ENCODE measurements around the gene CA12. TPM values are rescaled to one million over a fixed set of nuclear protein-coding genes. Genes with fewer than 3 reads are reported as not detected.

The CA12 gene
- total and polyA plus RNA-seq, 8 donors, result 7.5 to 49.6 (median 25.9) TPM

DNA sequence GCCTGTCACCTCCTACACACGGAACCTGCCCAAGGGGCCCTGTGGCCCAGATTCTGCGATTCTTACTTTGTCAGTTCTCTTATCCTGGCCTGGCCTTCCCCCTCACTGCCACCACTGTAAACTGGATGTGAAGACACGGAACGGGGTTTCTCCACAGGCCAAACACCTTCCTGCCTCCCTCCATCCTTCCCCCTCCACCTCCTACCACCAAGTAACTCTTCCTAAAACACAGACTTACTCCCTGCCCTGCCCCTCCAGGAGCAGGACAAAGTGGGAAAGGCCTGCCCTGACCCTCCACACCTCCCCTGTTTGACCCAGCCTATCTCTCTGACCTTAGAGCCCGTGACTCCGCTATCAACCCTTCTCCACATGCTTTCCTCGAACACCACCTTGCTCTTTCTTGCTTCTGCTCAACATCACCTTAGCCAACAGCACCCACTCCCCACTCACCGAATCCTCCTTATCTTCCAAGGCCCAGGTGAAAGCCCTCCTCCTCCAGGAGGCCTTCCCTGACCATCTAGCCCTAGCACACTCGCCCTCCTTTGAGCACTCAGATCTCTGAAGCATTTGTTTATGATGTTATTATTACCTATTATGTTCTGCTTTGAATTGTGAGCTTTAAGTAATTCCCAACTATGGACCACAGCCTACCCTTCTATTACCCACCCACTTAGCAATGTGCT is 7.6 kb downstream of the CA12 start:
- H3K36me3 ChIP-seq, result no peaks in the 10 kb centered on the region
- no peak overlapping the region for H3K27ac ChIP-seq
- no peak overlapping the region for H3K4me3 ChIP-seq
- TF ChIP-seq, protein P1, sequence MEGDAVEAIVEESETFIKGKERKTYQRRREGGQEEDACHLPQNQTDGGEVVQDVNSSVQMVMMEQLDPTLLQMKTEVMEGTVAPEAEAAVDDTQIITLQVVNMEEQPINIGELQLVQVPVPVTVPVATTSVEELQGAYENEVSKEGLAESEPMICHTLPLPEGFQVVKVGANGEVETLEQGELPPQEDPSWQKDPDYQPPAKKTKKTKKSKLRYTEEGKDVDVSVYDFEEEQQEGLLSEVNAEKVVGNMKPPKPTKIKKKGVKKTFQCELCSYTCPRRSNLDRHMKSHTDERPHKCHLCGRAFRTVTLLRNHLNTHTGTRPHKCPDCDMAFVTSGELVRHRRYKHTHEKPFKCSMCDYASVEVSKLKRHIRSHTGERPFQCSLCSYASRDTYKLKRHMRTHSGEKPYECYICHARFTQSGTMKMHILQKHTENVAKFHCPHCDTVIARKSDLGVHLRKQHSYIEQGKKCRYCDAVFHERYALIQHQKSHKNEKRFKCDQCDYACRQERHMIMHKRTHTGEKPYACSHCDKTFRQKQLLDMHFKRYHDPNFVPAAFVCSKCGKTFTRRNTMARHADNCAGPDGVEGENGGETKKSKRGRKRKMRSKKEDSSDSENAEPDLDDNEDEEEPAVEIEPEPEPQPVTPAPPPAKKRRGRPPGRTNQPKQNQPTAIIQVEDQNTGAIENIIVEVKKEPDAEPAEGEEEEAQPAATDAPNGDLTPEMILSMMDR (IDR thresholded peaks at IDR 0.05), result no peak
- no peaks in the 10 kb centered on the region for H3K9me3 ChIP-seq
- WGBS, 2 donors, result 84 to 91% methylated on average over 9 of the region's 9 CpGs
- intact Hi-C loops (cut with DNase I), result no loop called here
- ATAC-seq, result no peak
- peaks cover 0 to 12% (median 5%) of the 10 kb centered on the region in 3 donors for H3K4me1 ChIP-seq
- no peak for FAIRE-seq
- H3K27me3 ChIP-seq, result no peaks in the 10 kb centered on the region
- no peak for DNase-seq

DNA sequence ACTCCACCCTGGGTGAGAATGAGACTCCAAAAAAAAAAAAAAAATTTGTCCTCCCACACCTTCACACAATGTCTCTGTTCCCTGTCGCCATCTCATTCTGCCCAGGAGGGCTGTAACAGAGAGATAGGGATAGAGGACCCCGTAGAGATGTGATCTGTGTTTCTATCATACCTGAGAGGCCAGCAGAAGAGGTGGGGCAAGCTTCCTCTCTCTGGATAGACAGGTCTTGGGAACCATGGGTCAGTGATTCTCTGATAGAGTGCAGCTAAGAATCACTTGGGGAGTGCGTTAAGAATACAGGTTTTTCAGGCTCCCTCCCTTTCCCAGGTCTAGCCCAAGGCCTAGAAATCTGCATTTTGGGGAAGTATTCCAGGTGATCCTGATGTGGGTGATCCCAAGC is 8.3 kb downstream of the CA12 start:
- no peak for FAIRE-seq
- no peak for DNase-seq
- Histone ChIP-seq H3K27me3 (no peaks in the 10 kb centered on the region), H3K27ac (no peak overlapping the region), H3K4me3 (no peak overlapping the region), H3K9me3 (no peaks in the 10 kb centered on the region), H3K4me1 (peaks cover under 1 to 19% (median 10%) of the 10 kb centered on the region in 3 donors), H3K36me3 (no peaks in the 10 kb centered on the region)
- ATAC-seq, result no peak
- intact Hi-C loops (cut with DNase I), result no loop called here
- TF ChIP-seq, protein P1 (IDR thresholded peaks at IDR 0.05), result no peak
- WGBS, 2 donors, result 84 to 90% methylated on average over 3 of the region's 3 CpGs

DNA sequence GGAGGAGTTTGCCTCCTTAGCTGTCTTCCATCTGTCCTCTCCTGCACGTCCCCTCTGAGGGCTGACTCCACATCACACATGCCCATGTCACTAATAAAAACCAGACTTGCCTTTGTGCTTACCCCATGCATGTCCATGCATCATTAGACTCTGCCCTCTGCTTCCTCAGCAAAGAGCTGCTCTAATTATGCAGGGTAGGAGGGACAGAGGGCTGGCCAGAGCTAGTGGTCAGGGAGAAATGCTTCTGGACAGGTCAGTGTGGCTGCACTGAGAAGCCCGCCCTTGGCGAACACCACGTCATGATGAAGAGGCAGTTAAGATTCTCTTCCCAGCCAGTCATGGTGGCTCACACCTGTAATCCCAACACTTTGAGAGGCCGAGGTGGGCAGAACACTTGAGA is 8.9 kb downstream of the CA12 start:
- H3K4me3 ChIP-seq, result no peak overlapping the region
- H3K27ac ChIP-seq, result no peak overlapping the region
- H3K9me3 ChIP-seq, result no peaks in the 10 kb centered on the region
- FAIRE-seq (no peak), DNase-seq (no peak), ATAC-seq (no peak)
- TF ChIP-seq, protein P1 (IDR thresholded peaks at IDR 0.05), result no peak
- no peaks in the 10 kb centered on the region for H3K27me3 ChIP-seq
- intact Hi-C loops (cut with DNase I), result no loop called here
- no peaks in the 10 kb centered on the region for H3K36me3 ChIP-seq
- WGBS, 2 donors, result 91 to 95% methylated on average over 5 of the region's 5 CpGs
- H3K4me1 ChIP-seq, result peaks cover 7 to 25% (median 16%) of the 10 kb centered on the region in 3 donors

DNA sequence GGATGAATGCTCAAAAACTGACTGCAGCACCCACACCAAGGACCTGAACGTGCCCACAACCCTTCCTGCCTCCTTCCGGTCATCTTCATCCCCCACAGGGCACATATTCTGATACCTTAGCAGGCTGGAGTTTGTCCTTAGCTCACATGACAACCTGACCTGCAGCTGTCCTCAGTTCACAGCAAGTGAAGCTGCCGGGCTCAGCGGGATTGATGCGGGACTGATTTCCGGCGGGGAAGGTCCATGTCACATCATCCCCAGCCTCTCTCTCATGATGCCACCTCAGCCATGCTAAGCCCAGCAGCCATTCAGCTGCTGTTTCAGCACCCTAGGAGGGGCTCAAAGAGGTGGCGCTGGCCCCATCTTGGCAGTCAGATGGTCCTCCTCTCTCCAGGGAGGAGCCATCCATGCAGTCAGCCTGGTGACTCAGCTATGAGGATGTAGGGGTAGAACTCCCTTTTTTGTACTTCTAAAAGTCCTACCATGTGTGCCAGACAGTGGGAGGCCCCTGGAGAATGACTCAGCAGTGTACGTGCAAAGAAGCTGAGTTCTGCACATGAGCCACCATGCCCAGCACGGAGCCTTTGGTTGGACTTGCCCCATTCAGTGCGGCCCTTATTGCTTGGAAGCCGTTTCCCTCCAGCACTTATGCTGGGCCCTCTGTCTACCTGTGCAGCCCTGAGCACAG is 9.5 kb downstream of the CA12 start:
- no peak overlapping the region for H3K27ac ChIP-seq
- 85 to 87% methylated on average over 12 of the region's 12 CpGs for WGBS, 2 donors
- H3K4me1 ChIP-seq, result peaks cover 11 to 29% (median 22%) of the 10 kb centered on the region in 3 donors
- FAIRE-seq (no peak), DNase-seq (no peak), ATAC-seq (peak in 1 of 4 donors; percentile 50)
- intact Hi-C loops (cut with DNase I), result no loop called here
- no peak overlapping the region for H3K4me3 ChIP-seq
- H3K9me3 ChIP-seq, result no peaks in the 10 kb centered on the region
- TF ChIP-seq, protein P1 (IDR thresholded peaks at IDR 0.05), result no peak
- H3K27me3 ChIP-seq, result no peaks in the 10 kb centered on the region
- no peaks in the 10 kb centered on the region for H3K36me3 ChIP-seq
